ENCODE results near the gene PEX5L. TPM values are rescaled to one million over a fixed set of nuclear protein-coding genes. Genes with fewer than 3 reads are reported as not detected.
A peak's percentile ranks its signal among the peaks of the same experiment; 100 is the strongest.
"Not testable (repeated sequence)": the region's sequence is repeated elsewhere in the genome, so short reads cannot be mapped to it uniquely, and the experiment has no call there.

PEX5L gene
- total RNA-seq, 1 experiment from 2014 or later = not detected

DNA sequence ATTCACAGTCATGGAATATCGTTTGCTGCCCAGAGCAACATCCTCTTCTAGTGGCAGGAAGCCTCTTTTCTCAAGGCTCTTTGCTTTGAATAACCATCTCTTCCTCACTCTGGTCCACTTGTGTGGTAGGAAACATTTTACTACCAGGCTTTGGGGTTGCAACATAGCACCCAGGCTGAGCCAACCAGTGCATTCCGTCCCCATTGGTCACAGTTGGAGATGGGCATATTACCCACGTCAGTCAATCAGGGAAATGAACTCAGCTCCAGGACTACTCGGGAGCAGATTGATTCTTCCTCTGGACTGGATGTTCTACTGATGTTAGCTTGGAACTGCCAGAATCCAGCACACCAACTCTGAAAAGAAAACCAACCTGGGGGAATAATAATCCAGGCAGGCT is 4.2 kb upstream of the PEX5L start:
- H3K27me3 ChIP-seq = peaks cover 24% of the 10 kb centered on the region
- H3K4me3 ChIP-seq = no peak overlapping the region
- no peaks in the 10 kb centered on the region for H3K36me3 ChIP-seq
- 0 out of 2 replicates have a peak, but pooled peaks cover 2% of the 10 kb centered on the region for H3K9me3 ChIP-seq
- DNase-seq = peak; percentile 21

DNA sequence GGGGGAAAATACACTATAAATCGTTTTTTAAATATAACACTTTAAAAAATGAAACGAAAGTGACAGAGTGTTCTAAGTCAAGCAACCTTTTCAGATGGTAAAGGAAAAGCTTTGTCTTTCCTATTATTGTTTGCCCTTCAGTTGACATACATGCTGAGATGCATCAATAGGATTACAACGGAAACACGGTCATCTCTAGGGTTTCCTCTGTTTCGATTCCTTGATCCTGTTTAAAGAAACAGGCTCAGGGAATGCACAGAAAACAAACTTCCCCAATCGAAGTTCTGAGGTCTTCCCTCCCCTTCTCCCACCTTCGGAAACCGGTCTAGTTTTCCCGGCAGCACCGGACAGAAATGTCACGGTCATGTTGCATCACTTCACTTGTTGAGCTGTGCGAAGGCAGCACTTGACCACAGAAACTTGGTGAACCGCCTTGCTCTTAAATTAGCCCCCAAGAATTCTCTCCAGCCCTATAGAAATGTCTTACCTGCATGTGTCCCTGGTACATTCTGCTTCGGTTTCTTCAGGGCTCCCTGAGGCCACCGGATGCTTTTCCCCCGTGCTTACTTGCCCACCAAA is 556 bp downstream of the PEX5L start:
- Histone ChIP-seq H3K36me3 (no peaks in the 10 kb centered on the region), H3K27me3 (peaks cover 42% of the 10 kb centered on the region), H3K9me3 (peaks cover 9% of the 10 kb centered on the region; the same call in 1 of the 2 replicates), H3K4me3 (peak overlapping the region; percentile 35)
- no peak for DNase-seq

DNA sequence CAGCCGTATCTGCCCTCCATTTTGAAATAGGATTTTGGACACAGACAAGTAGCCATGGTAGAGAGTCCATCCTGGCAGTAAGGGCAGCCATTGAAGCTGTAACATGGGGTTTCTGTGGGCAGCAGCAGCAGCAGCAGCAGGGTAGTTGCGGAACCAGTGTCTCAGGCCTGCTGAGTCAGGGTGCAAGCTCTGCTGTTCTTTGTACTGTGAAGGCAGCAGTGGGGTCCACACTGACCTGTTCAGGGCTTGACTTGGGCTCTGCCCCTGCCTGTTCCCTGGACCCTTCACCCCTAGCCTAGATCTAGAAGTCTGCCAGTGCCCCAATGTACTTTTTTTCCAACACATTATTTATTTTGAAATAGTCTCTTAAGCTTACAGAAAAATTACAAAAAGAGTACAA is 9.7 kb downstream of the PEX5L start:
- no peak for DNase-seq
- Histone ChIP-seq H3K9me3 (no peaks in the 10 kb centered on the region), H3K4me3 (no peak overlapping the region), H3K27me3 (no peaks in the 10 kb centered on the region), H3K36me3 (no peaks in the 10 kb centered on the region)

GRCh38 chr3:180018543-180018942 is 18.2 kb downstream of the PEX5L start:
- H3K9me3 ChIP-seq = no peaks in the 10 kb centered on the region
- H3K27me3 ChIP-seq = no peaks in the 10 kb centered on the region
- no peak overlapping the region for H3K4me3 ChIP-seq
- H3K36me3 ChIP-seq = no peaks in the 10 kb centered on the region
- DNase-seq = no peak

GRCh38 chr3:180017846-180018245 is 18.9 kb downstream of the PEX5L start:
- H3K36me3 ChIP-seq = no peaks in the 10 kb centered on the region
- H3K4me3 ChIP-seq = no peak overlapping the region
- DNase-seq = no peak
- H3K9me3 ChIP-seq = no peaks in the 10 kb centered on the region
- H3K27me3 ChIP-seq = no peaks in the 10 kb centered on the region

GRCh38 chr3:180011927-180012326 is 24.8 kb downstream of the PEX5L start:
- Histone ChIP-seq H3K36me3 (no peaks in the 10 kb centered on the region), H3K9me3 (peaks cover 8% of the 10 kb centered on the region), H3K27me3 (no peaks in the 10 kb centered on the region), H3K4me3 (no peak overlapping the region)
- DNase-seq = no peak

DNA sequence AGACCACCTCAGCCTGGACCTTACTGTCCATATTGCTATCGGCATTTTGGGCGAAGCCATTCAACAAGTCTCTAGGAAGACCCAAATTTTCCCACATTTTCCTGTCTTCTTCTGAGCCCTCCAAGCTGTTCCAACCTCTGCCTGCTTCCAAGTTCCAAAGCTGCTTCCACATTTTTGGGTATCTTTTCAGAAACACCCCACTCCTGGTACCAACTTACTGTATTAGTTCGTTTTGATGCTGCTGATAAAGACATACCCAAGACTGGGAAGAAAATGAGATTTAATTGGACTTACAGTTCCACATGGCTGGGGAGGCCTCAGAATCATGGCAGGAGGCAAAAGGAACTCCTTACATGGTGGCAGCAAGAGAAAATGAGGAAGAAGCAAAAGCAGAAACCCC is 28.4 kb downstream of the PEX5L start:
- H3K36me3 ChIP-seq, DNase-seq, H3K4me3 ChIP-seq, H3K27me3 ChIP-seq, H3K9me3 ChIP-seq: not testable (repeated sequence)

- DNase-seq = no peak
- no peak overlapping the region for H3K4me3 ChIP-seq
Measured at GRCh38 chr3:180004542-180004941, 32.2 kb downstream of the PEX5L start.

DNA sequence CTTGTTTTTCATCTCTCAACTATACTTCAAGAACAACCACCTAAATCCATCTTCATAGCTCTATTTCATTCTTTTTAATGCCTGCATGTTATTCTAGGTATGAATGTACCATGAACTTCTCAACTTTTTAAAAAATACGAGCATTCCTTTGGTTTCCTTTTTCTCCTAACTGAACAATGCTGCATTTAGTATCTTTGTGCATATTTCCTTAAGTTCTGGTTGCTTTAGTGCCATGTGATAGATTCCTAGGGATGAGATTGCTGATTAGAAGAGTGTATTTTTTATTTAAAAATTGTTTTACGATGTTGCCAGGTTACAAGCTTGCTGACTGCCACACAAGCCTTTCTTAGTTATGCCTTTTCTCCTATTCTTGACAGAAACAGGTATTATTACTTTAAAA is 34.7 kb downstream of the PEX5L start:
- H3K27me3 ChIP-seq = no peaks in the 10 kb centered on the region
- H3K9me3 ChIP-seq = no peaks in the 10 kb centered on the region
- no peaks in the 10 kb centered on the region for H3K36me3 ChIP-seq
- H3K4me3 ChIP-seq = no peak overlapping the region
- DNase-seq = no peak

More at GRCh38 chr3:180004542-180004941, 32.2 kb downstream of the PEX5L start:
- Histone ChIP-seq H3K9me3 (peaks cover 8% of the 10 kb centered on the region), H3K36me3 (no peaks in the 10 kb centered on the region), H3K27me3 (no peaks in the 10 kb centered on the region)

- Histone ChIP-seq H3K4me3 (no peak overlapping the region), H3K9me3 (no peaks in the 10 kb centered on the region), H3K27me3 (no peaks in the 10 kb centered on the region), H3K36me3 (no peaks in the 10 kb centered on the region)
- no peak for DNase-seq
Measured at GRCh38 chr3:180000500-180000899, 36.2 kb downstream of the PEX5L start.

DNA sequence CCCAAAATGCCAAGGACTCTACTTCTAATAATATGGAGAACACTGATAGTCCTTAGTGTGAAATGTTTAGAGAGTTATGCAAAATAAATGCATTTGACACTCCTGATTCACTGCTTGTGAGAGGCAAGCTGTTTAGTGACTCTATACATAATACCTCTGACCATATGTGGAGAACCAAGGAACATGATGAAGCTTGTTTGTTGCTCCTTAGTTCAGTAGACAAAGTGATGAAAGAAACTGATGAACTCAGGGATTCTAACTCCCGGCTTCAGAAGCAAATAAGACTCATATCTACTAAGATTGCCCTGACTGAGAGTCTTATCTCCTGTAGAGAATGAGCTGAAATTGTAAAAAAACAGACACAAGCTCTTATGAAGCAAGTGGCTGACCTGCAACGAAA is 41.3 kb downstream of the PEX5L start:
- Histone ChIP-seq H3K27me3 (no peaks in the 10 kb centered on the region), H3K9me3 (no peaks in the 10 kb centered on the region), H3K4me3 (no peak overlapping the region), H3K36me3 (no peaks in the 10 kb centered on the region)
- no peak for DNase-seq

DNA sequence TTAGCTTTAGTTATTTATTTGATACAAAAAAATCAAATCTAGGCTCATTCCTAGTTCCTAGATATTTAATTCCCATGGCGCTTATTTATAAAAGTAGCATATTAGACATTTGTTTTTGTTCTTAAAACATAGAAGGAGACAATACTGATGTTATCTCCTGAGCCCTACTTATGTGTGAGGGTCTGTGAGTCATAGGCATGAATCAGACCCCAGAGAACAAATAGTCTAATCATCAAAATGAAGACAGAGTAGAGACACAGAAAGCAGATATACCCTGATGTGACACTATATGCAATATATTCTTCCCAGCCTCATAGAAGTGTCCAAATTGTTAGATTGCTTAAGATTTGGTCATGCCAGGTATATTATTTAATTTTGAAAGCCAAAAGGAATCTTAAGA is 44.9 kb downstream of the PEX5L start:
- H3K36me3 ChIP-seq = no peaks in the 10 kb centered on the region
- H3K4me3 ChIP-seq = no peak overlapping the region
- H3K27me3 ChIP-seq = no peaks in the 10 kb centered on the region
- no peaks in the 10 kb centered on the region for H3K9me3 ChIP-seq
- DNase-seq = no peak

GRCh38 chr3:179991104-179991503 is 45.6 kb downstream of the PEX5L start:
- H3K9me3 ChIP-seq = no peaks in the 10 kb centered on the region
- no peak for DNase-seq
- H3K4me3 ChIP-seq = no peak overlapping the region
- no peaks in the 10 kb centered on the region for H3K36me3 ChIP-seq
- H3K27me3 ChIP-seq = no peaks in the 10 kb centered on the region

DNA sequence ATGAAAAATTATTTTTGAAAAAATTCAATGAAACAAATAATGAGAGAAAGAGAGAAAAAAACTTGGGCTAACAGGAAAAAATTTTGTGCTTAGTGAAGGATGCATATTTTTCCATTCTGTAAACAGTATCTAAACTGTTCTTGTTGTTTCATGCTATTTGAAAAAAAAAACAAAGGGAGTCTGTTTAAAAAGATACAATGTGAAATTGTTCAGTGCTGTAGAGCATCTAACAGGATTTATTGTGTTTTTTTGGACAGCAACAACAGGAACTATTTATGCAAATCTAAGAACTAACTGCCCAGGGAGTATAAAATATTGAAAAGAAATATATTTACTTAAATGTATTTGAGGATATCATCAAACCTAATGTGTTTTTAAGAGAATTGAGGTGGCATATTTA is 55.1 kb downstream of the PEX5L start:
- Histone ChIP-seq H3K36me3 (no peaks in the 10 kb centered on the region), H3K4me3 (no peak overlapping the region)

DNA sequence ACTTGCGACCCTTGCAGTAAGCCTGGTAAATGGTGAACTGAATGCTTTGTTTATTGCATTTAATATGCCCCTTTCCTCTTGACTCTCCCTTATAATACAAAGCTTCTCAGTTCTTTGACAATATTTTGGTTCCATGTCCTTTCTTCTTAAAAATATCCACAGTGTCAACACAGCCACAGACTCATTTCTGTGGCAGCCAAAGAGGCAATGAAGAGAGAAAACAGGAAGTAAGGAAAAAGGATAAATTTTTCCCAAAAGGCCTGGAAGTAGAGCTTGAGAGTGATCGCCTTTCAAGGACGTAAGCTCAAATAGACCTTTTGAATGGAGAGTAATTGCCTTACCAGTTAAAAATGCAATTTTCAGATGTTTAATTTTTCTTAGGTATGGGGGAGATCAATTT is 59.4 kb downstream of the PEX5L start:
- Histone ChIP-seq H3K4me3 (no peak overlapping the region), H3K27me3 (no peaks in the 10 kb centered on the region), H3K9me3 (no peaks in the 10 kb centered on the region), H3K36me3 (no peaks in the 10 kb centered on the region)
- DNase-seq = no peak

More for the DNA sequence above, 55.1 kb downstream of the PEX5L start:
- no peaks in the 10 kb centered on the region for H3K27me3 ChIP-seq
- H3K9me3 ChIP-seq = no peaks in the 10 kb centered on the region
- DNase-seq = no peak

DNA sequence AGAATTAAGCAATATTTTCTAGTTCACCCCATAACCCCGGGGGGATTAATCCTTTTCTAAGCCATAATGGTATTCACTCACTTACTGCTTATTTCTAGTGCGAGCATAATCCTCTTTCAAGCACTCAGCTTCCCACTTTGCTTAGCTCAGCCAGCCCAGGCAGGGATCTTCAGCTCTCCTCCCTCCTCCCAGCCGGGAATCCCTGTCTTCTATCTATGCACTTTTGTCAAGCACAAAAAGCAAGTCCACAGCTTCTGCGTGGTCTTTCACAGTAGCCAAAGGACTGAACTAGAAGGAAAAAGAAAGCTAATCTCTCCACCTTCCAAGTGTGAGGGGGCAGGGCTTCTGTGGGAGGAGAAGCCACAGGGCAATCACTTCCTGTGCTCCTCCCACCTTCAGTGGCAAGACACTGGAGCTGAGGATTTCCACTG is 62.8 kb downstream of the PEX5L start:
- no peak for DNase-seq
- H3K27me3 ChIP-seq = no peaks in the 10 kb centered on the region
- H3K36me3 ChIP-seq = no peaks in the 10 kb centered on the region
- H3K4me3 ChIP-seq = no peak overlapping the region
- peaks cover 2% of the 10 kb centered on the region; the same call in 1 of the 2 replicates for H3K9me3 ChIP-seq

DNA sequence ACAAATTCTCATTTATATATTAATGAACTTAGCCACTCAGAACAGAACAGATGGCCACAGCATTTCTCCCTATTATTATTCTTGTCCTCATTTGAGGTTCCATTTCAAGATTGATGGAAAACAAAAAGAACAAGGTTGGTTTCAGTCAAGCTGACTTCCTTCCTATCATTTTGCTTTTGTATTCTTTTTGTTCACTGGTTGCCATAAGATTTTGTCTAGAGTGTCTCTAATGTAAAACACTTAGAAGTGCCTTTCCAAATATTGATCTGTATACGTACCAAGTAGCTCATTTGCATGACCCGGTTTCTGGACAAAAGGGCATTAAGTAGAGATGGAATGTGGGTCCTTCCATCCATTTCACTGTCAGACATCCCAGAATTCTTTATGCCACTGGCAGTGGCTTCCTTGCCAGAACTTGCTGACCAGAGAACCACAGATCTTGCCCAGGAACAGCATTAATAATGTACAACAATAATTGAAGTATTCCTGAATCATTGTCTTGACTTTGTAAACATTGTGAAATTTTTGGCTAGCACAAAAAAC is 63.8 kb downstream of the PEX5L start:
- no peak overlapping the region for H3K4me3 ChIP-seq
- no peak for DNase-seq
- H3K9me3 ChIP-seq = peaks cover 2% of the 10 kb centered on the region; the same call in 1 of the 2 replicates
- H3K27me3 ChIP-seq = no peaks in the 10 kb centered on the region
- H3K36me3 ChIP-seq = no peaks in the 10 kb centered on the region

DNA sequence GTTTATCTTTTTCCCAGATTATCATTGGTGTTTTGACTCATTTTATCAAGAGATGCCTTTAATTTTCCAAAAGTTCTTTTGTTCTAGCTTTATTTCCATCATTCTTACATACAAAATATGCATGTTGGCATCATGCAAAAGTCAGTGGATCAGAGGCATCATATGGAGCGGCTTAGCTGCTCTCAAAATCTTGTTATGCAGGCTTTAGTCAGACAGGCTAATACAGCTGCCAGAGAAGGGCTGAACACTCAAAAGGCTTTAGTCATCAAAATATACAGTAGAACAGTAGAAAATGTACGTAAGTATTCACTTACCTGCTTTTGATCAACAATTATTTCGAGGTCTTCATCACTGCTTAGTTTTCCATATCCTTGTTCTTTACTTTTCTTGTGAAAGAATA is 65.5 kb downstream of the PEX5L start:
- H3K36me3 ChIP-seq = no peaks in the 10 kb centered on the region
- H3K9me3 ChIP-seq = peaks cover 2% of the 10 kb centered on the region; the same call in 1 of the 2 replicates
- peak; percentile 23 for DNase-seq

More for the DNA sequence above, 65.5 kb downstream of the PEX5L start:
- no peak overlapping the region for H3K4me3 ChIP-seq
- no peaks in the 10 kb centered on the region for H3K27me3 ChIP-seq

All from MG63 (cell line).